K562 (cell line): ENCODE measurements around the gene BEST3. TPM values are rescaled to one million over a fixed set of nuclear protein-coding genes. Genes with fewer than 3 reads are reported as not detected.

Source experiments
- ARID3A ChIP-seq: IDR thresholded peaks from 2 replicates; pipeline ENCODE4 v1.6.1; 2012; ENCODE audit warnings: low read depth, low read length, improper control_type of control experiment, borderline replicate concordance
- ARID4B ChIP-seq: sonication (generic); formaldehyde crosslinking; IDR thresholded peaks from 2 replicates; pipeline ENCODE4 v1.8.0; 2022; ENCODE audit warnings: mild to moderate bottlenecking, missing genetic modification reagents
- ATF3 ChIP-seq, 2 experiments: fragments of 450-650 bp in 1 of 2; sonication (generic) in 1 of 2; formaldehyde crosslinking in 1 of 2; IDR thresholded peaks in 1 of 2; conservative IDR thresholded peaks in 1 of 2; 2 replicates each; pipeline versions ENCODE4 v1.6.1 to v1.8.1; 2016 to 2023; ENCODE audit warnings: mild to moderate bottlenecking in 2 of 2, moderate library complexity in 2 of 2, inconsistent platforms in 1 of 2, missing genetic modification reagents in 1 of 2
- CHAMP1 ChIP-seq: fragments of 450-650 bp; IDR thresholded peaks from 2 replicates; pipeline ENCODE4 v1.6.1; 2016; ENCODE audit warnings: mild to moderate bottlenecking
- CXXC5 ChIP-seq: fragments of 250-450 bp; sonication (Bioruptor Pico); IDR thresholded peaks from 2 replicates; pipeline ENCODE4 v1.8.0; 2022; ENCODE audit warnings: inconsistent platforms, mild to moderate bottlenecking, moderate library complexity
- EWSR1 ChIP-seq: fragments of 450-650 bp; IDR thresholded peaks from 2 replicates; pipeline ENCODE4 v1.6.1; 2018; ENCODE audit warnings: borderline replicate concordance, mild to moderate bottlenecking, low read depth, moderate library complexity; ENCODE audit not compliant: partially characterized antibody
- GABPB1 ChIP-seq: sonication (generic); formaldehyde crosslinking; IDR thresholded peaks from 2 replicates; pipeline ENCODE4 v1.8.0; 2022; ENCODE audit warnings: mild to moderate bottlenecking, missing genetic modification reagents
- KLF1 ChIP-seq: fragments of 450-650 bp; IDR thresholded peaks from 2 replicates; pipeline ENCODE4 v1.6.1; 2016; ENCODE audit warnings: missing genetic modification characterization, missing compliant biosample characterization
- NFXL1 ChIP-seq: fragments of 450-650 bp; formaldehyde crosslinking; IDR thresholded peaks from 2 replicates; pipeline ENCODE4 v1.4.0; 2021; ENCODE audit warnings: mild to moderate bottlenecking
- NONO ChIP-seq, 2 experiments: fragments of 200-400 bp in 1 of 2; fragments of 450-650 bp in 1 of 2; formaldehyde crosslinking in 1 of 2; IDR thresholded peaks; 2 replicates each; pipeline ENCODE4 v1.6.1; 2017; ENCODE audit warnings: low read depth in 2 of 2, mild to moderate bottlenecking in 2 of 2, moderate library complexity in 2 of 2, low read length in 1 of 2
- TAF9B ChIP-seq: fragments of 450-650 bp; IDR thresholded peaks from 2 replicates; pipeline ENCODE4 v1.6.1; 2018; ENCODE audit warnings: mild to moderate bottlenecking; ENCODE audit not compliant: partially characterized antibody
- polyA plus RNA-seq, 8 experiments: library from polyadenylated mRNA; depleted of rRNA in 4 of 8; stranded (reverse) in 5 of 8; unstranded in 3 of 8; fragments of >200 nt; fragmentation: Nextera tagmentation in 2 of 8; fragmentation: Illumina TruSeq in 1 of 8; extraction: Ambion mirVana in 2 of 8; extraction: Trizol in 1 of 8; gene quantifications; 2 replicates each; pipeline versions ENCODE4 v1.2.1 to v1.2.3, GENCODE V29; 2011 to 2014; ENCODE audit warnings: inconsistent platforms in 1 of 8, missing spikeins in 1 of 8
- total RNA-seq, 7 experiments: library from RNA; depleted of rRNA in 6 of 7; stranded (reverse); fragments of >200 nt in 6 of 7; fragmentation: Illumina TruSeq in 2 of 7; extraction: Trizol in 2 of 7; gene quantifications; 2 replicates each; pipeline versions ENCODE4 v1.2.1 to v1.2.3, GENCODE V29; 2011 to 2021; ENCODE audit warnings: low replicate concordance in 1 of 7

BEST3 gene
- total and polyA plus RNA-seq, 9 of the 15 experiments (the other 6 are each of a cell fraction or from before 2014, with no cell fraction given): 0.15 TPM; not detected in 8

GRCh38 chr12:69739287-69740191, 40.4 kb upstream of the BEST3 start (continued):
- peak; percentile 71 for TF ChIP-seq ATF3 (IDR thresholded peaks at IDR 0.05)
- TF ChIP-seq ATF3 (CRISPR knock-in tag; conservative IDR thresholded peaks at IDR 0.05): no peak
- TF ChIP-seq CXXC5 (CRISPR knock-in tag): no peak
- no peak for TF ChIP-seq KLF1
- TF ChIP-seq CHAMP1: no peak
- TF ChIP-seq TAF9B: no peak
- no peak for TF ChIP-seq NFXL1 (CRISPR knock-in tag)
- TF ChIP-seq NONO (IDR thresholded peaks at IDR 0.05; ENCODE audit: low read depth in 2 of 2, low read length in 1 of 2): no peak
- TF ChIP-seq ARID4B (CRISPR knock-in tag): no peak; the same call in 1 of the 2 replicates
- TF ChIP-seq GABPB1 (CRISPR knock-in tag): no peak
- TF ChIP-seq ARID3A: no peak
- TF ChIP-seq EWSR1: no peak
